ENCODE data around the gene CBX1. TPM values are rescaled to one million over a fixed set of nuclear protein-coding genes. Genes with fewer than 3 reads are reported as not detected.
"Not testable (repeated sequence)": the region's sequence is repeated elsewhere in the genome, so short reads cannot be mapped to it uniquely, and the experiment has no call there.

CBX1 gene
- total RNA-seq, 2 experiments from 2014 or later, result 68.2 to 70.3 TPM

DNA sequence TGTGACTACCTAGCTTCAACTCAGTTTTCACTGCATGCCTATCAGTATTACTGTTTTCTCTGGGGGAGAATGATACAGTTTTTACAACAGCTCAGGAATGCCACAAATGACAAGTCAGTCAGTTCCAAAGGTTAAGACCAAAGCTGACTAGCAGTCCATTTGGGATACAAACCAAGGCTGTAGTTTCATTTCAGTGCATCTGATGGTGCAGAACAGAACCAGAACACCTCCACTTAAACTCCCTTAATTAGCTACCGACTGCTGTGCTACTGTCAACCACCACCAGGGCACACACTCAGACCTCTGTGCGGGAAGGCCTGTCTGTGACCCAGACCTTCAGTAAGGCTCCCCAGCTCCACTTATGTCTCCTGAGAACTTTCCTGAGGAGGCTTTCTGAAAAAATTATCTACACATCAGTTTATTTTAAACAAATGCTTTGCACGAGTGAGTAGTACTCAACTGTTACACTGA lies 32.8 kb downstream of the CBX1 start:
- Mint-ChIP-seq H3K4me3 (no peak overlapping the region), H3K27me3 (ENCODE audit: low read depth) (no peaks in the 10 kb centered on the region), H3K4me1 (ENCODE audit: low read depth) (no peaks in the 10 kb centered on the region), H3K9me3 (ENCODE audit: insufficient read depth) (no peaks in the 10 kb centered on the region), H3K27ac (no peak overlapping the region), H3K36me3 (ENCODE audit: low read depth) (peaks cover 56% of the 10 kb centered on the region)
- ATAC-seq, result peak; percentile 77
- no peak for DNase-seq
- POLR2A ChIA-PET, result interaction anchor here (0.6 to 1.3 kb wide), 5 partner anchors 10 to 43 kb away, joined by 3 to 5 read pairs (median 3); partner anchors contain the start of gene NFE2L1
- CTCF ChIA-PET, result interaction anchor here (0.8 to 4.0 kb wide), 20 partner anchors 9 to 60 kb away, joined by 3 to 35 read pairs (median 4); partner anchors contain the start of gene NFE2L1

GRCh38 chr17:48067808-48068207 lies 33.5 kb downstream of the CBX1 start:
- POLR2A ChIA-PET, result interaction anchor here (1.1 to 1.3 kb wide), 2 partner anchors 10 to 42 kb away, joined by 3 read pairs; no protein-coding TSS in a partner anchor

GRCh38 chr17:48067245-48067644 lies 34.0 kb downstream of the CBX1 start:
- Mint-ChIP-seq H3K9me3 (ENCODE audit: insufficient read depth) (no peaks in the 10 kb centered on the region), H3K4me3 (no peak overlapping the region), H3K27ac (no peak overlapping the region), H3K27me3 (ENCODE audit: low read depth) (no peaks in the 10 kb centered on the region), H3K4me1 (ENCODE audit: low read depth) (no peaks in the 10 kb centered on the region), H3K36me3 (ENCODE audit: low read depth) (peaks cover 56% of the 10 kb centered on the region)
- ATAC-seq (no peak), DNase-seq (no peak)
- ChIA-PET POLR2A (interaction anchor here (0.9 to 1.4 kb wide), 2 partner anchors 10 to 19 kb away, joined by 3 to 4 read pairs; partner anchors contain the start of gene NFE2L1), CTCF (interaction anchor here (1.0 to 4.0 kb wide), 5 partner anchors 12 to 41 kb away, joined by 3 to 35 read pairs (median 9); no protein-coding TSS in a partner anchor)

More at GRCh38 chr17:48067808-48068207, 33.5 kb downstream of the CBX1 start:
- H3K27ac Mint-ChIP-seq; H3K4me3 Mint-ChIP-seq; ATAC-seq; H3K27me3 Mint-ChIP-seq (ENCODE audit: low read depth); DNase-seq; H3K9me3 Mint-ChIP-seq (ENCODE audit: insufficient read depth); H3K4me1 Mint-ChIP-seq (ENCODE audit: low read depth): not testable (repeated sequence)
- peaks cover 53% of the 10 kb centered on the region for H3K36me3 Mint-ChIP-seq (ENCODE audit: low read depth)
- CTCF ChIA-PET, result interaction anchor here (0.9 to 4.0 kb wide), 13 partner anchors 12 to 61 kb away, joined by 3 to 35 read pairs (median 4); partner anchors contain the start of gene NFE2L1

DNA sequence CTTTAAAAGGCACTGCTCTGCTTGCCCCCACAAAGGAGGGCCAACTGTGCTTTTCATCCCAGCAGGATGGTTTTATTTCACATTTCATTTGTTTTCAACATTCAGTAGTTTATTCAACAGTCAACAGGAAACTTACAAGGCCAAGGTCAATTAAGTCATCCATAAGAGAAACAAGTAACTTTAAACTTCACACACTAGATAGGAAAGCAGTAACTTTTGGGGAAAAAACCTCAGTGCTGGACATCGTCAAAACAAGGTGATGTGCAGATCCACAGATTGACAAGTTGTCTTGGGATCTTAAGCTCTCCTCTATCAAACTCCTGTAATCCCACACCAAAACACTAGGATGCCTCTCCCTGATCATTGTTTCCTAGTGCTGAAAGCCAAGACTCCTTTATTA lies 34.6 kb downstream of the CBX1 start:
- ATAC-seq, result no peak
- Mint-ChIP-seq H3K27ac (no peak overlapping the region), H3K36me3 (ENCODE audit: low read depth) (peaks cover 59% of the 10 kb centered on the region), H3K4me3 (no peak overlapping the region), H3K27me3 (ENCODE audit: low read depth) (no peaks in the 10 kb centered on the region), H3K4me1 (ENCODE audit: low read depth) (no peaks in the 10 kb centered on the region), H3K9me3 (ENCODE audit: insufficient read depth) (no peaks in the 10 kb centered on the region)
- no peak for DNase-seq
- ChIA-PET POLR2A (interaction anchor here (0.9 to 1.4 kb wide), 2 partner anchors 9 to 18 kb away, joined by 3 to 4 read pairs; partner anchors contain the start of gene NFE2L1), CTCF (interaction anchor here (0.7 to 4.0 kb wide), 5 partner anchors 12 to 48 kb away, joined by 3 to 35 read pairs (median 3); no protein-coding TSS in a partner anchor)

DNA sequence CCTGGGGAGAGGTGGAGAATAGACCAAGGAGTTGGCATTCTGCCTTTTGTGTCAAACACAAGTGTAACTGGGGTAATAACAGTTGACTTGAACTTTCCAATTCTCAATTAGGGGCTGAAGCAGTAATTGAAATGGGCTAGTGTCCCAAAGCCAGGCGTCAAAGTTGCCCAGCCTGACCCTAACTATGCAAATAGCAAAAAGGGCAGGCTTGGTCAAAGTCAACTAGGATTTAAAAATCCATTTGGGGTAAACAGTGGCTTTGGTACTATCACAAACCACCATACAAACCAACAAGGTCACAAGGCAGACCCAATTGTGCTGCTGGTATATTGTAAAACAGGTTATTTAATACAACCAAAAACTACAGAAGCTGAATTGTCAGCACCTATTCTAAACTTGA lies 35.1 kb downstream of the CBX1 start:
- no peak overlapping the region for H3K4me3 Mint-ChIP-seq
- H3K27ac Mint-ChIP-seq, result no peak overlapping the region
- CTCF ChIA-PET, result interaction anchor here (0.7 to 4.0 kb wide), 4 partner anchors 11 to 47 kb away, joined by 3 to 35 read pairs (median 16); no protein-coding TSS in a partner anchor
- H3K4me1 Mint-ChIP-seq (ENCODE audit: low read depth), result no peaks in the 10 kb centered on the region
- no peaks in the 10 kb centered on the region for H3K9me3 Mint-ChIP-seq (ENCODE audit: insufficient read depth)
- peaks cover 59% of the 10 kb centered on the region for H3K36me3 Mint-ChIP-seq (ENCODE audit: low read depth)
- POLR2A ChIA-PET, result interaction anchor here (0.9 to 1.4 kb wide), 2 partner anchors 9 to 18 kb away, joined by 3 to 4 read pairs; partner anchors contain the start of gene NFE2L1
- ATAC-seq (no peak), DNase-seq (no peak)
- no peaks in the 10 kb centered on the region for H3K27me3 Mint-ChIP-seq (ENCODE audit: low read depth)

DNA sequence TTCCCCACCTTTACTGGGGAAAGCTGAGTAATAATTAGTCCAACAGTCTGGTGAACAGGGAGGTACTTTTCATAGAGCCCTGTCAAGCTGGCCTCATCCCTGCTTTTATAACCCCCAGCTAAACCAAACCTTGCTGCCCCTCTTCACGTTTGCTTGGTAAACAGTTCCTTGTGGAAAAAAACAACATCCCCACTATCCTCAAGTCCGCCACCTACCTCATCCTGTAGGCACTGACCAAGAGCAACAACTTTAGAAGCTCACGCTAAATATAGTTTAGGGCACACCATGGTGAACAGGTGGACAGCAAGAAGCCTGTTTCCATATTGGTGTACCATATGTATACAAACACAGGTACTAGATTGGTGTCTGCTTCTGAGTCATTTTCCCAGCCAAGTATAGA lies 36.6 kb downstream of the CBX1 start:
- ChIA-PET CTCF (interaction anchor here (0.7 to 2.0 kb wide), 4 partner anchors 15 to 94 kb away, joined by 3 to 7 read pairs (median 4); partner anchors contain the start of genes CDK5RAP3 and NFE2L1), POLR2A (no interaction called here)
- ATAC-seq, result no peak
- no peaks in the 10 kb centered on the region for H3K4me1 Mint-ChIP-seq (ENCODE audit: low read depth)
- no peaks in the 10 kb centered on the region for H3K9me3 Mint-ChIP-seq (ENCODE audit: insufficient read depth)
- DNase-seq, result no peak
- no peak overlapping the region for H3K4me3 Mint-ChIP-seq
- no peaks in the 10 kb centered on the region for H3K27me3 Mint-ChIP-seq (ENCODE audit: low read depth)
- H3K27ac Mint-ChIP-seq, result peak overlapping the region; percentile 0
- peaks cover 60% of the 10 kb centered on the region for H3K36me3 Mint-ChIP-seq (ENCODE audit: low read depth)

DNA sequence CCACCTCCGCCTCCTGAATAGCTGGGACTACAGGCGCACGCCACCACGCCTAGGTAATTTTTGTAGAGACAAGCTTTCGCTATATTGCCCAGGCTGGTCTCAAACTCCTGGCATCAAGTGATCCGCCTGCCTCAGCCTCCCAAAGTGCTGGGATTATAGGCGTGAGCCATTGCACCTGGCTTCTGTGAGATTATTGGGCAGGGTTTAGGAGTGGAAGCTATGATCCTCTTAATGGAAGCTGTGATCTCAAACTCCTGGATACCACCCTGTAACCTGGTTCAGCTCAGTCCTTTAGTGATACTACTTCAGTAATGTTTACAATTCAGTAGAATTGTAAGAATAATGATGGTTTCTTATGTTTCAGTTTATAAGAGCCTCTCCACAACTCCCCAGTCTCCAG lies 39.0 kb downstream of the CBX1 start:
- no peak for DNase-seq
- Mint-ChIP-seq H3K36me3 (ENCODE audit: low read depth) (peaks cover 73% of the 10 kb centered on the region), H3K27ac (no peak overlapping the region), H3K27me3 (ENCODE audit: low read depth) (no peaks in the 10 kb centered on the region), H3K9me3 (ENCODE audit: insufficient read depth) (no peaks in the 10 kb centered on the region), H3K4me3 (no peak overlapping the region), H3K4me1 (ENCODE audit: low read depth) (no peaks in the 10 kb centered on the region)
- ChIA-PET POLR2A (interaction anchor here (0.6 kb wide), 1 partner anchor 15 kb away, joined by 3 read pairs; no protein-coding TSS in a partner anchor), CTCF (interaction anchor here (1.2 to 3.2 kb wide), 5 partner anchors 13 to 36 kb away, joined by 3 to 12 read pairs (median 5); no protein-coding TSS in a partner anchor)
- no peak for ATAC-seq

GRCh38 chr17:48060249-48060648 lies 41.0 kb downstream of the CBX1 start:
- Mint-ChIP-seq H3K27ac (no peak overlapping the region), H3K9me3 (ENCODE audit: insufficient read depth) (no peaks in the 10 kb centered on the region), H3K4me3 (no peak overlapping the region), H3K4me1 (ENCODE audit: low read depth) (peaks cover 14% of the 10 kb centered on the region), H3K27me3 (ENCODE audit: low read depth) (no peaks in the 10 kb centered on the region), H3K36me3 (ENCODE audit: low read depth) (peaks cover 78% of the 10 kb centered on the region)
- no peak for DNase-seq
- ChIA-PET CTCF (interaction anchor here (3.2 kb wide), 1 partner anchor 20 kb away, joined by 12 read pairs; no protein-coding TSS in a partner anchor), POLR2A (interaction anchor here (0.6 to 1.1 kb wide), 2 partner anchors 31 to 41 kb away, joined by 3 to 4 read pairs; no protein-coding TSS in a partner anchor)
- ATAC-seq, result no peak

- ChIA-PET POLR2A (interaction anchor here (1.1 to 1.7 kb wide), 3 partner anchors 10 to 30 kb away, joined by 3 to 7 read pairs (median 4); partner anchors contain the start of gene NFE2L1), CTCF (interaction anchor here (0.7 to 3.1 kb wide), 3 partner anchors 9 to 21 kb away, joined by 4 to 9 read pairs (median 5); no protein-coding TSS in a partner anchor)
- H3K27ac Mint-ChIP-seq, result no peak overlapping the region
- no peak overlapping the region for H3K4me3 Mint-ChIP-seq
- peaks cover 72% of the 10 kb centered on the region for H3K36me3 Mint-ChIP-seq (ENCODE audit: low read depth)
- peaks cover 19% of the 10 kb centered on the region for H3K4me1 Mint-ChIP-seq (ENCODE audit: low read depth)
- DNase-seq, result no peak
- H3K9me3 Mint-ChIP-seq (ENCODE audit: insufficient read depth), result no peaks in the 10 kb centered on the region
- ATAC-seq, result no peak
- no peaks in the 10 kb centered on the region for H3K27me3 Mint-ChIP-seq (ENCODE audit: low read depth)
These were observed 42.1 kb downstream of the CBX1 start for GRCh38 chr17:48059125-48059668.

GRCh38 chr17:48058393-48059124 lies 42.7 kb downstream of the CBX1 start:
- Mint-ChIP-seq H3K4me1 (ENCODE audit: low read depth) (peaks cover 24% of the 10 kb centered on the region), H3K27me3 (ENCODE audit: low read depth) (no peaks in the 10 kb centered on the region), H3K9me3 (ENCODE audit: insufficient read depth) (no peaks in the 10 kb centered on the region), H3K27ac (no peak overlapping the region), H3K36me3 (ENCODE audit: low read depth) (peaks cover 74% of the 10 kb centered on the region), H3K4me3 (no peak overlapping the region)
- DNase-seq, result no peak
- ATAC-seq, result no peak
- CTCF ChIA-PET, result interaction anchor here (0.7 to 3.1 kb wide), 7 partner anchors 10 to 39 kb away, joined by 3 to 9 read pairs (median 5); no protein-coding TSS in a partner anchor
- POLR2A ChIA-PET, result interaction anchor here (1.1 to 1.7 kb wide), 4 partner anchors 10 to 11 kb away, joined by 3 to 7 read pairs (median 4); partner anchors contain the start of gene NFE2L1

DNA sequence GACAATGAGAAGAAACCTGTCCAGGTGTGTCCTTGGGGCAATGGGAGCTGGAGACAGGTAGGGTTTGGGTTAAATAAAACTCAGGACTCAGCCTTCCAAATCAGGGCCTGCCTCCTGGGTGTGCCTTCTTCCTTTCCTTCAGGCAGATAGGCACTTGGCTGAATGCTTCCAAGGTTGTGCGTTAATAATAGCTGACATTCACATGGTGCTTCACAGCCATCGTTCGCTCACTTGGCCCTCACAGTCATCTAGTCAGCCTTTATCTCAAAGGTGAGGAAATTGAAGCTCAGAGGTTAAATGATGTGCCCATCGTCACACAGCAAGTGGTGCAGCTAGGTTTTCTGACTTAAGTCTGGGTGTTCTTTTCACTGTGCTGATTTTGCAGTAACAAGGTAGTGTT lies 43.7 kb downstream of the CBX1 start:
- no peak for DNase-seq
- ATAC-seq, result no peak
- H3K4me3 Mint-ChIP-seq, result no peak overlapping the region
- H3K36me3 Mint-ChIP-seq (ENCODE audit: low read depth), result peaks cover 81% of the 10 kb centered on the region
- H3K9me3 Mint-ChIP-seq (ENCODE audit: insufficient read depth), result no peaks in the 10 kb centered on the region
- CTCF ChIA-PET, result interaction anchor here (0.9 to 3.1 kb wide), 6 partner anchors 10 to 40 kb away, joined by 3 to 9 read pairs (median 5); no protein-coding TSS in a partner anchor
- H3K27me3 Mint-ChIP-seq (ENCODE audit: low read depth), result no peaks in the 10 kb centered on the region
- POLR2A ChIA-PET, result interaction anchor here (1.0 to 1.3 kb wide), 3 partner anchors 9 to 11 kb away, joined by 3 to 4 read pairs (median 4); no protein-coding TSS in a partner anchor
- no peak overlapping the region for H3K27ac Mint-ChIP-seq
- peaks cover 32% of the 10 kb centered on the region for H3K4me1 Mint-ChIP-seq (ENCODE audit: low read depth)
